ENCODE measurements around the gene FBF1. TPM values are rescaled to one million over a fixed set of nuclear protein-coding genes. Genes with fewer than 3 reads are reported as not detected.
A peak's percentile ranks its signal among the peaks of the same experiment; 100 is the strongest.

Gene FBF1
- total and polyA plus RNA-seq, 9 of the 15 experiments (the other 6 are each of a cell fraction or from before 2014, with no cell fraction given), result 0.46 to 14.9 (median 7.5) TPM

GRCh38 chr17:75878174-75878998 is 62.5 kb downstream of the FBF1 start, which contains the start of gene TRIM47 (continued):
- 0 out of 2 replicates have a peak, but pooled peaks have one; percentile 29 for TF ChIP-seq SP1 (CRISPR knock-in tag; IDR thresholded peaks at IDR 0.05)
- no peak for TF ChIP-seq CREBBP (IDR thresholded peaks at IDR 0.05; ENCODE audit: low read depth, low read length)
- TF ChIP-seq UBTF (IDR thresholded peaks at IDR 0.05; ENCODE audit: borderline replicate concordance in 1 of 2, low read depth in 2 of 2, low read length in 2 of 2), result no peak
- no peak for TF ChIP-seq ZNF217 (CRISPR knock-in tag; IDR thresholded peaks at IDR 0.05)
- TF ChIP-seq MBD1 (CRISPR knock-in tag; IDR thresholded peaks at IDR 0.05), result no peak
- no peak for TF ChIP-seq SREBF1 (IDR thresholded peaks at IDR 0.05; ENCODE audit: borderline replicate concordance, low read depth, low read length)
- peak in 1 of 2 experiments; percentile 94; a peak in 2 of 4 replicates for TF ChIP-seq TEAD1 (CRISPR knock-in tag; IDR thresholded peaks at IDR 0.05)
- no peak for TF ChIP-seq ARID1B (IDR thresholded peaks at IDR 0.05)
- no peak for TF ChIP-seq FOXA3 (CRISPR knock-in tag; conservative IDR thresholded peaks at IDR 0.05 in 1 of 2, IDR thresholded peaks at IDR 0.05 in 1 of 2)
- TF ChIP-seq HMGN3 (IDR thresholded peaks at IDR 0.05; ENCODE audit: borderline replicate concordance, extremely low read depth, insufficient read length, low read depth, low read length), result peak; percentile 19
- TF ChIP-seq HDAC6 (IDR thresholded peaks at IDR 0.05; ENCODE audit: low read depth, low read length), result no peak
- TF ChIP-seq VEZF1 (CRISPR knock-in tag; IDR thresholded peaks at IDR 0.05), result peak; percentile 62
- no peak for TF ChIP-seq MBD2 (IDR thresholded peaks at IDR 0.05; ENCODE audit: borderline replicate concordance, low read depth)
- TF ChIP-seq MAZ (CRISPR knock-in tag; conservative IDR thresholded peaks at IDR 0.05 in 1 of 2, IDR thresholded peaks at IDR 0.05 in 1 of 2), result peak in 1 of 2 experiments; percentile 29; a peak in 1 of 4 replicates
- no peak for TF ChIP-seq ZFP36 (IDR thresholded peaks at IDR 0.05; ENCODE audit: low read depth, low read length, partially characterized antibody)
- TF ChIP-seq ZBTB9 (CRISPR knock-in tag; IDR thresholded peaks at IDR 0.05), result no peak
- no peak for TF ChIP-seq POU5F1 (IDR thresholded peaks at IDR 0.05; ENCODE audit: borderline replicate concordance, low read depth, low read length, partially characterized antibody)
- peak; percentile 44 for TF ChIP-seq KDM5B (IDR thresholded peaks at IDR 0.05; ENCODE audit: insufficient replicate concordance, low read depth, low read length)
